ENCODE results near the gene AKAP13. TPM values are rescaled to one million over a fixed set of nuclear protein-coding genes. Genes with fewer than 3 reads are reported as not detected.

The AKAP13 gene
- polyA plus RNA-seq, 2 of the 4 experiments (the other 2 are of a cell fraction) = 20.4 to 28.8 TPM

DNA sequence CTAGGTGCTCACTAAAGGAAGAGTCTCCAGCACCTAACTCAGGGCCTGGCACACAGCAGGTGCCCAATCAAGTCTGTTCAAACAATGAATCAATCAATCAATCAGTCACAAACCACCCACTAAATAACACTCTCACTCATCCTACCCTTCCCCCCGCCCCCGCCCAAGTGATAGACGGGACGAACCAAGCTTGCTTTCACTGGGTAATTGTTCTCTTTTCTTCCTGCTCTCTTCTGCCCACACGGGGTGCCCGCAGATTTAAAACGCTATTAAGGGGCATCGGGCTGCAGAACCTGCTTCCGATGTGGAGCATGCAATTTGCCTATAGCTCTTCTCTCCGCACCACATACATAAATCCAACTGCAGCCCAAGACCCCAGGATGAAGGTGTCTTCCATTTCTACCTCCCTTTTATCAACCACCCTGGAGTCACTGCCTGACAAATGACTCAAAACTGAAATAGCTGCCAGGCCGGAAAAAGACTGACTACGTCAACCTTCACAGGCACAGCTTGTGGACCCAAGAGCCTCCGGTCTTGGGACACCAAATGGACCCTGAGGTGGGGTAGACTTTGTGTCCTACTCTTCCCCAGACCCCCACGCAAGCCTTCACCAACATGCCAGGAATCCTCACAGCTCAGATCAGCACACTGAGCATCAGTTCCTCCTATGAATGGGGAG lies 412.6 kb downstream of the AKAP13 start:
- TF ChIP-seq CHD2 (IDR thresholded peaks at IDR 0.05; ENCODE audit: low read length, partially characterized antibody) = no peak
- TF ChIP-seq HOXA7 (CRISPR knock-in tag; IDR thresholded peaks at IDR 0.05) = no peak
- no peak for TF ChIP-seq HES2 (IDR thresholded peaks at IDR 0.05)
- no peak for TF ChIP-seq TFCP2L1 (CRISPR knock-in tag; IDR thresholded peaks at IDR 0.05)
- no peak for TF ChIP-seq NFE2L2 (conservative IDR thresholded peaks at IDR 0.05; ENCODE audit: low read length)
- TF ChIP-seq EHMT2 (IDR thresholded peaks at IDR 0.05; ENCODE audit: low read depth) = no peak
- no peak for TF ChIP-seq POLR2A (IDR thresholded peaks at IDR 0.05; ENCODE audit: low read length)
- no peak for TF ChIP-seq ZC3H11A (IDR thresholded peaks at IDR 0.05)
- TF ChIP-seq HDAC2 (IDR thresholded peaks at IDR 0.05) = no peak
- TF ChIP-seq FOXS1 (CRISPR knock-in tag; IDR thresholded peaks at IDR 0.05) = no peak
- 89% methylated on average over 14 of the region's 14 CpGs for WGBS (ENCODE audit: missing lambda C conversion rate)
- H3K9me3 ChIP-seq = no peaks in the 10 kb centered on the region
- ChIA-PET POLR2A (interaction anchor here (0.8 kb wide), 1 partner anchor 10 kb away, joined by 3 read pairs; no protein-coding TSS in a partner anchor), CTCF (interaction anchor here (1.0 to 1.8 kb wide), 7 partner anchors 10 to 63 kb away, joined by 3 to 7 read pairs (median 4); no protein-coding TSS in a partner anchor)
- no peak for DNase-seq (ENCODE audit: low read depth in 1 of 2, low spot score in 1 of 2)
- peak overlapping the region; percentile 81; the same call in 1 of the 3 replicates for H3K4me3 ChIP-seq
- ATAC-seq = no peak
- H3K4me2 ChIP-seq = peak overlapping the region; percentile 98
- peaks cover 15% of the 10 kb centered on the region for H3K4me1 ChIP-seq
- H3K27ac ChIP-seq = peak overlapping the region in 1 of 2 experiments; percentile 92; a peak in 1 of 6 replicates
- no peak for FAIRE-seq

DNA sequence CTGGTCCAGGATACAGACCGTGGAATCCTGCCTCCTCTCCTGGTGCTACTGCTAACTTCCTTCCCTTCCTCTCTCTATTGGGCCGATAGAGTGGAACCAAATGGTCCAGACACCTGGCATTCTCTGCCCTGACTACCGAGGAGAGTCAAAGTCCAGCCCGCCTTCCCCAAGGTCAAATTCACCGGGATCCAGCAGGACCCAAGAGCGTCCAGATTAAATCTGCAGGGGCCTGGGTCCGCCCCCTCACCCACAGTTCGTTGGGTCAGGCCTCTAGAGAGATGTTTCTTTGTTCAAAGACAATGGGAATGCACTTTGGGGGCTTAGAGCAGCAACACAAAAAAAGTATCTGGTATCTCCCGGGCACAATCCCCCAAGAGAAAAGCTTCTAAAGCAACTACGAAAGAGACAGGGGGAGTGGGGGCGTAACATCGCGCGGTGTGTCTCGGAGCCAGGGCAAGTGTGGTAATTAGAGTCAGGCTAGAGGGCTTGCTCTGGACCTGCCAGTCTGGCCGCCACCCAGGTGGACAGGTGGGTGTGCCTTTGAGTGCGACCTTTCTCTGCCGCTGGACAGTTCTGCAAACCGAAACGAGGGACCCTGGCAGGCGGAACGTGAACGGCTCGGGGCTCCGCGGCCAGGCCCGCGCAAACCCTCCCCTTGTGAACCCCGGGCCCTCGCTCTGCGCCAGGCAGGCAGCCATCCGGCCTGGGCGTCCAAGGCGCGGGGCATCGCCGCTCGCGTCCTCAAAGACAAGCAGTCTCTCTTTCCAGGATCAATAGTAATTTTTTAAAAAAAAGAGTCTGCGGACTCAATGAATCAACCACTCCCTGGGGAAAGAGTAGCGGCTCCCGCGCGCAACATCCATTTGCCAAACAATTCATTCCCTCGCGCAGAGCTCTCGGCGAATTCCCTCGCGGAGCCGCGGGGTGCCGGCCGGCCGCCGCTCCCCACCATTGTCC lies 413.5 kb downstream of the AKAP13 start:
- POLR2A ChIA-PET = interaction anchor here (1.0 to 1.2 kb wide), 2 partner anchors 8 to 46 kb away, joined by 4 read pairs; no protein-coding TSS in a partner anchor
- CTCF ChIA-PET = interaction anchor here (1.0 to 1.8 kb wide), 7 partner anchors 9 to 64 kb away, joined by 3 to 7 read pairs (median 4); no protein-coding TSS in a partner anchor
- peak; percentile 49 to 64 for ATAC-seq
- FAIRE-seq = no peak
- TF ChIP-seq RNF2 (IDR thresholded peaks at IDR 0.05; ENCODE audit: borderline replicate concordance, low read depth) (0 out of 2 replicates have a peak, but pooled peaks have one; percentile 6), MAZ (IDR thresholded peaks at IDR 0.05; ENCODE audit: borderline replicate concordance, low read depth, low read length) (no peak)
- DNase-seq (ENCODE audit: low read depth in 1 of 2, low spot score in 1 of 2) = peak in 1 of 2 experiments; percentile 58
- Histone ChIP-seq H3K9me3 (no peaks in the 10 kb centered on the region), H3K4me3 (peak overlapping the region; percentile 81), H3K4me1 (peaks cover 15% of the 10 kb centered on the region), H3K4me2 (peak overlapping the region; percentile 98), H3K27ac (peak overlapping the region; percentile 75 to 92)
- 11% methylated on average over 39 of the region's 56 CpGs for whole genome bisulfite sequencing (ENCODE audit: missing lambda C conversion rate)

DNA sequence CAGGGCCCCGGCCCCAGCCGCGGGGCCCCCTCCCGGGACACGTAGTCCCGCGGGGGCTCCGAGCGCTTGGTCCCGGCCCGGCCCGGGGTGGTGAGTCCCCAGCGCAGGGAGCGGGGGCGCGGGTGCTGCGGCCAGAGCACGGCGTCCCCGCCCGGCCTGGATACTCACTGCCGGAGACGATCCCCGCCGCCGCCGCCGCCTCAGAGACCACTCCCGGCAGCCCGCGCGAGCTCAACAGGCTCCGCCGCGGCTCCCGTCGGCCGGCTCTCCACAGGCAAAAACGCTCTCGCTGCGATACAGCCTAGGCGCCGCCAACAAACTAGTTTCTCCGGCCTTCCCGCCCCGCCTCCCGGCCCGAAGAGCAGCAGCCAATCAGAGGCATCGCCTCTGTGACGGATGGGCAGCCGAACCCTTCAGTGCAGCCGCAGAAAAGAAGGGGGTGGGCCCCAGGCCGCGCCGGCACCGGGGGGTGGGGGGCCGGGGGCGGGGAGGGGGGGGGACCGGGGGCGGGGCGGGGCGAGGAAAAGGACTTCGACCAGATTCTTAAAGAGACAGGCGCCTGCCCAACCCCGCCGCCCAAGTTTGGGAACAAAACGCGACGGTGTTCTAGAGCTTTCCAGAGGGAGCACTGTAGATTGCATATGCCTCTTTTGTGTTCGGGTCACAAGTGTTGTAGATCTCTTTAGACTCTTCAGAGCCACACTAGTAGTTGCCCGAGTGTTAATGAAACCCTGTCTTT lies 414.4 kb downstream of the AKAP13 start, which contains the start of gene KLHL25:
TSS of gene KLHL25 (minus strand) at position 328 of the 739 bp plus-strand sequence. CDS start 25,115 bp downstream, outside the sequence.
- H3K9me3 ChIP-seq = no peaks in the 10 kb centered on the region
- ATAC-seq (peak; percentile 92 to 98), DNase-seq (ENCODE audit: low read depth in 1 of 2, low spot score in 1 of 2) (peak; percentile 94 to 99), FAIRE-seq (no peak)
- POLR2A ChIA-PET = interaction anchor here (0.9 to 1.2 kb wide), 3 partner anchors 9 to 45 kb away, joined by 4 to 6 read pairs (median 4); no protein-coding TSS in a partner anchor
- H3K4me3 ChIP-seq = peak within 1 kb of the TSS; percentile 81
- H3K4me2 ChIP-seq = peak within 1 kb of the TSS; percentile 98
- peak; percentile 81; the same call in 1 of the 2 replicates for TF ChIP-seq MAZ (IDR thresholded peaks at IDR 0.05; ENCODE audit: borderline replicate concordance, low read depth, low read length)
- no peak for TF ChIP-seq RARB (CRISPR knock-in tag; IDR thresholded peaks at IDR 0.05)
- TF ChIP-seq FOSL2 (IDR thresholded peaks at IDR 0.05) = no peak
- no peak for TF ChIP-seq FOSL2 (CRISPR knock-in tag; IDR thresholded peaks at IDR 0.05)
- TF ChIP-seq, protein P1, sequence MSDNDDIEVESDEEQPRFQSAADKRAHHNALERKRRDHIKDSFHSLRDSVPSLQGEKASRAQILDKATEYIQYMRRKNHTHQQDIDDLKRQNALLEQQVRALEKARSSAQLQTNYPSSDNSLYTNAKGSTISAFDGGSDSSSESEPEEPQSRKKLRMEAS (IDR thresholded peaks at IDR 0.05) = peak; percentile 57
- no peak for TF ChIP-seq RAD21 (conservative IDR thresholded peaks at IDR 0.05 in 1 of 2, IDR thresholded peaks at IDR 0.05 in 1 of 2)
- TF ChIP-seq, protein P2, sequence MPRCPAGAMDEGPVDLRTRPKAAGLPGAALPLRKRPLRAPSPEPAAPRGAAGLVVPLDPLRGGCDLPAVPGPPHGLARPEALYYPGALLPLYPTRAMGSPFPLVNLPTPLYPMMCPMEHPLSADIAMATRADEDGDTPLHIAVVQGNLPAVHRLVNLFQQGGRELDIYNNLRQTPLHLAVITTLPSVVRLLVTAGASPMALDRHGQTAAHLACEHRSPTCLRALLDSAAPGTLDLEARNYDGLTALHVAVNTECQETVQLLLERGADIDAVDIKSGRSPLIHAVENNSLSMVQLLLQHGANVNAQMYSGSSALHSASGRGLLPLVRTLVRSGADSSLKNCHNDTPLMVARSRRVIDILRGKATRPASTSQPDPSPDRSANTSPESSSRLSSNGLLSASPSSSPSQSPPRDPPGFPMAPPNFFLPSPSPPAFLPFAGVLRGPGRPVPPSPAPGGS (IDR thresholded peaks at IDR 0.05) = 0 out of 3 replicates have a peak, but pooled peaks have one; percentile 24
- peak; percentile 85 for TF ChIP-seq POLR2A (IDR thresholded peaks at IDR 0.05; ENCODE audit: low read length)
- TF ChIP-seq FOSB (CRISPR knock-in tag; IDR thresholded peaks at IDR 0.05) = no peak
- no peak for TF ChIP-seq ZFP36 (IDR thresholded peaks at IDR 0.05; ENCODE audit: borderline replicate concordance, partially characterized antibody)
- TF ChIP-seq JUN (IDR thresholded peaks at IDR 0.05) = peak in 1 of 2 experiments; percentile 81; a peak in 2 of 5 replicates
- no peak for TF ChIP-seq NFE2L2 (conservative IDR thresholded peaks at IDR 0.05; ENCODE audit: low read length)
- no peak for TF ChIP-seq HES2 (IDR thresholded peaks at IDR 0.05)
- peak; percentile 39; the same call in 1 of the 2 replicates for TF ChIP-seq PHF8 (IDR thresholded peaks at IDR 0.05; ENCODE audit: borderline replicate concordance, low read depth)
- TF ChIP-seq POLR2AphosphoS2 (conservative IDR thresholded peaks at IDR 0.05; ENCODE audit: low read length) = no peak
- TF ChIP-seq, protein P3, sequence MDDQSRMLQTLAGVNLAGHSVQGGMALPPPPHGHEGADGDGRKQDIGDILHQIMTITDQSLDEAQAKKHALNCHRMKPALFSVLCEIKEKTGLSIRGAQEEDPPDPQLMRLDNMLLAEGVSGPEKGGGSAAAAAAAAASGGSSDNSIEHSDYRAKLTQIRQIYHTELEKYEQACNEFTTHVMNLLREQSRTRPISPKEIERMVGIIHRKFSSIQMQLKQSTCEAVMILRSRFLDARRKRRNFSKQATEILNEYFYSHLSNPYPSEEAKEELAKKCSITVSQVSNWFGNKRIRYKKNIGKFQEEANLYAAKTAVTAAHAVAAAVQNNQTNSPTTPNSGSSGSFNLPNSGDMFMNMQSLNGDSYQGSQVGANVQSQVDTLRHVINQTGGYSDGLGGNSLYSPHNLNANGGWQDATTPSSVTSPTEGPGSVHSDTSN (IDR thresholded peaks at IDR 0.05) = peak; percentile 97
- WGBS (ENCODE audit: missing lambda C conversion rate) = 2% methylated on average over 29 of the region's 71 CpGs
- H3K27ac ChIP-seq = peak within 1 kb of the TSS; percentile 75 to 92
- CTCF ChIA-PET = interaction anchor here (1.2 to 1.4 kb wide), 3 partner anchors 22 to 498 kb away, joined by 3 to 6 read pairs (median 3); no protein-coding TSS in a partner anchor
- H3K4me1 ChIP-seq = peaks cover 15% of the 10 kb centered on the region
